PFSK-1 (cell line): ENCODE data around the gene ZEB2.

Experiments
- POLR2AphosphoS5 ChIP-seq: IDR thresholded peaks from 2 replicates; pipeline ENCODE4 v1.6.1; 2012; ENCODE audit warnings: low read depth, mild to moderate bottlenecking, control low read depth, low read length, moderate library complexity
- REST ChIP-seq, 2 experiments: IDR thresholded peaks; 2 replicates each; pipeline versions ENCODE4 v1.6.1 to v1.8.0; 2011 to 2012; ENCODE audit warnings: low read depth in 2 of 2, low read length in 2 of 2, control low read depth in 1 of 2, inconsistent platforms in 1 of 2, mild to moderate bottlenecking in 1 of 2, moderate library complexity in 1 of 2; ENCODE audit not compliant: insufficient read depth in 1 of 2
- SIN3A ChIP-seq: IDR thresholded peaks from 2 replicates; pipeline ENCODE4 v1.6.1; 2012; ENCODE audit warnings: mild to moderate bottlenecking, low read length, moderate library complexity, borderline replicate concordance; ENCODE audit not compliant: insufficient read depth
- TAF1 ChIP-seq: IDR thresholded peaks from 2 replicates; pipeline ENCODE4 v1.6.1; 2012; ENCODE audit warnings: low read length, control low read depth, borderline replicate concordance; ENCODE audit not compliant: insufficient read depth

GRCh38 chr2:144366825-144367429 is 153.0 kb downstream of the ZEB2 start:
- TF ChIP-seq TAF1 (no peak), SIN3A (no peak), REST (IDR thresholded peaks at IDR 0.05; ENCODE audit: insufficient read depth in 1 of 2, low read depth in 2 of 2, low read length in 2 of 2) (no peak), POLR2AphosphoS5 (no peak)
